GM23338 (cell line): ENCODE results near the gene SLC6A19. TPM values are rescaled to one million over a fixed set of nuclear protein-coding genes. Genes with fewer than 3 reads are reported as not detected.

Experiments used
- ATAC-seq: fragments of 200-7000 bp; cut with Tn5 transposase; 3 replicates; pipeline ENCODE4 v1.9.1; 2020
- DNase-seq: peaks from one replicate; pipeline ENCODE4 v3.0.0-alpha.2; 2015; ENCODE audit warnings: low spot score
- H2AFZ ChIP-seq: fragments of 200-600 bp; sonication (generic); 2 replicates; pipeline ENCODE4 v1.8.0; 2016; ENCODE audit warnings: antibody characterized with exemption, mild to moderate bottlenecking, moderate library complexity
- H3F3A ChIP-seq: fragments of 200-600 bp; sonication (generic); replicated peaks from 2 replicates; pipeline ENCODE4 v1.8.0; 2017; ENCODE audit warnings: antibody characterized with exemption, mixed run types, low read depth
- H3K27ac ChIP-seq: fragments of 200-600 bp; sonication (generic); 2 replicates; pipeline ENCODE4 v1.6.1; 2016; ENCODE audit warnings: low read depth
- H3K27me3 ChIP-seq: fragments of 200-600 bp; sonication (generic); 2 replicates; pipeline ENCODE4 v1.8.0; 2016; ENCODE audit warnings: mild to moderate bottlenecking, mixed run types, moderate library complexity; ENCODE audit not compliant: insufficient read depth
- H3K36me3 ChIP-seq: fragments of 200-600 bp; sonication (generic); 2 replicates; pipeline ENCODE4 v1.8.0; 2016; ENCODE audit warnings: mild to moderate bottlenecking; ENCODE audit not compliant: insufficient read depth
- H3K4me1 ChIP-seq: fragments of 200-600 bp; sonication (generic); 2 replicates; pipeline ENCODE4 v1.8.0; 2016; ENCODE audit warnings: mild to moderate bottlenecking, moderate library complexity; ENCODE audit not compliant: insufficient read depth
- H3K4me2 ChIP-seq: fragments of 200-600 bp; sonication (generic); 2 replicates; pipeline ENCODE4 v1.7.1; 2017; ENCODE audit warnings: mixed run types
- H3K4me3 ChIP-seq: fragments of 200-600 bp; sonication (generic); 2 replicates; pipeline ENCODE4 v1.6.1; 2016; ENCODE audit warnings: mixed run types
- H3K79me2 ChIP-seq: fragments of 200-600 bp; sonication (generic); replicated peaks from 2 replicates; pipeline ENCODE4 v1.8.0; 2017; ENCODE audit warnings: mild to moderate bottlenecking; ENCODE audit not compliant: insufficient read depth
- H3K9me2 ChIP-seq: fragments of 200-600 bp; sonication (generic); 2 replicates; pipeline ENCODE4 v1.8.0; 2017; ENCODE audit not compliant: insufficient read depth
- H4K20me1 ChIP-seq: fragments of 200-600 bp; sonication (generic); replicated peaks from 2 replicates; pipeline ENCODE4 v1.8.0; 2017; ENCODE audit warnings: mild to moderate bottlenecking; ENCODE audit not compliant: insufficient read depth
- H3K27ac Mint-ChIP-seq: 2 replicates; pipeline ENCODE4 v1.8.0; 2020; ENCODE audit warnings: inconsistent platforms, mild to moderate bottlenecking, moderate library complexity, mixed read lengths
- H3K27me3 Mint-ChIP-seq: 3 replicates; pipeline ENCODE4 v1.8.0; 2022; ENCODE audit warnings: low read depth, mild to moderate bottlenecking, moderate library complexity, mixed read lengths, inconsistent platforms; ENCODE audit not compliant: insufficient read depth, poor library complexity
- H3K36me3 Mint-ChIP-seq: 3 replicates; pipeline ENCODE4 v1.8.0; 2021; ENCODE audit warnings: low read depth, mild to moderate bottlenecking, inconsistent platforms, moderate library complexity, mixed read lengths
- H3K4me1 Mint-ChIP-seq: 3 replicates; pipeline ENCODE4 v1.8.0; 2020; ENCODE audit warnings: mild to moderate bottlenecking, inconsistent platforms, mixed read lengths
- H3K4me3 Mint-ChIP-seq: 3 replicates; pipeline ENCODE4 v1.8.0; 2021; ENCODE audit warnings: moderate library complexity, mild to moderate bottlenecking, inconsistent platforms, mixed read lengths
- H3K9me3 Mint-ChIP-seq: 3 replicates; pipeline ENCODE4 v1.8.0; 2020; ENCODE audit warnings: moderate library complexity, mild to moderate bottlenecking, inconsistent platforms, mixed read lengths
- CREB1 ChIP-seq: fragments of 250-450 bp; sonication (Bioruptor Pico); IDR thresholded peaks from 2 replicates; pipeline ENCODE4 v1.5.0; 2020; ENCODE audit warnings: low read depth, mild to moderate bottlenecking, moderate library complexity
- CTCF ChIP-seq, 2 experiments: fragments of 200-600 bp in 1 of 2; sonication (generic) in 1 of 2; conservative IDR thresholded peaks; 2 replicates each; pipeline versions ENCODE4 v1.5.1 to v1.6.1; 2016 to 2017; ENCODE audit warnings: antibody characterized with exemption in 2 of 2, low read depth in 2 of 2, mild to moderate bottlenecking in 2 of 2, moderate library complexity in 1 of 2
- EZH2 ChIP-seq: fragments of 200-600 bp; sonication (generic); IDR thresholded peaks from one replicate; pipeline ENCODE4 v1.8.0; 2017; ENCODE audit warnings: antibody characterized with exemption, mild to moderate bottlenecking, low read depth; ENCODE audit not compliant: unreplicated experiment
- JUNB ChIP-seq: IDR thresholded peaks from one replicate; pipeline ENCODE4 v1.6.1; 2016; ENCODE audit warnings: antibody characterized with exemption; ENCODE audit not compliant: unreplicated experiment
- POLR2AphosphoS5 ChIP-seq: IDR thresholded peaks from 2 replicates; pipeline ENCODE4 v1.6.1; 2016; ENCODE audit warnings: antibody characterized with exemption, low read depth
- REST ChIP-seq: IDR thresholded peaks from one replicate; pipeline ENCODE4 v1.6.1; 2018; ENCODE audit warnings: antibody characterized with exemption; ENCODE audit not compliant: unreplicated experiment
- STAT1 ChIP-seq: IDR thresholded peaks from one replicate; pipeline ENCODE4 v1.6.1; 2016; ENCODE audit warnings: antibody characterized with exemption; ENCODE audit not compliant: unreplicated experiment
- ZNF114 ChIP-seq: fragments of 250-450 bp; sonication (Bioruptor Pico); IDR thresholded peaks from 2 replicates; pipeline ENCODE4 v1.5.0; 2020; ENCODE audit warnings: mild to moderate bottlenecking, moderate library complexity
- ZNF462 ChIP-seq: fragments of 250-450 bp; sonication (Bioruptor Pico); IDR thresholded peaks from 2 replicates; pipeline ENCODE4 v1.5.0; 2020; ENCODE audit warnings: mild to moderate bottlenecking, moderate library complexity
- polyA plus RNA-seq: library from polyadenylated mRNA; unstranded; fragments of >200 nt; fragmentation: Nextera tagmentation; extraction: Ambion mirVana; gene quantifications from 2 replicates; pipeline ENCODE4 v1.2.1, GENCODE V29; 2016
- total RNA-seq: library from RNA; depleted of rRNA; stranded (reverse); fragments of >200 nt; shearing (Covaris generic); gene quantifications from 2 replicates; pipeline ENCODE4 v1.2.3, GENCODE V29; 2014

The SLC6A19 gene
- total and polyA plus RNA-seq, 2 experiments from 2014 or later = not detected

- TF ChIP-seq ZNF462 (CRISPR knock-in tag) (no peak), CREB1 (no peak), POLR2AphosphoS5 (no peak), JUNB (no peak), CTCF (conservative IDR thresholded peaks at IDR 0.05; ENCODE audit: low read depth in 2 of 2) (no peak)
Measured at GRCh38 chr5:1224631-1225030, 23.2 kb downstream of the SLC6A19 start (continued).

GRCh38 chr5:1225081-1225480, 23.7 kb downstream of the SLC6A19 start, which contains the start of gene SLC6A18:
Gene SLC6A18, plus strand, starts transcription at chr5:1225381. Its CDS starts 97 bp downstream, at chr5:1225478.
- Histone ChIP-seq H3F3A (peaks cover 10% of the 10 kb centered on the region), H3K4me3 (no peak within 1 kb of the TSS), H3K9me2 (peaks cover 4% of the 10 kb centered on the region; the same call in 1 of the 2 replicates), H3K4me1 (no peaks in the 10 kb centered on the region), H3K4me2 (no peak within 1 kb of the TSS), H3K36me3 (no peaks in the 10 kb centered on the region), H4K20me1 (no peaks in the 10 kb centered on the region), H3K79me2 (no peaks in the 10 kb centered on the region), H2AFZ (no peak within 1 kb of the TSS), H3K27me3 (no peaks in the 10 kb centered on the region), H3K27ac (no peak within 1 kb of the TSS)
- Mint-ChIP-seq H3K4me3 (no peak within 1 kb of the TSS), H3K4me1 (peaks cover 18% of the 10 kb centered on the region), H3K36me3 (no peaks in the 10 kb centered on the region), H3K27ac (peak within 1 kb of the TSS; percentile 65; the same call in 1 of the 2 replicates), H3K9me3 (no peaks in the 10 kb centered on the region; the same call in 1 of the 3 replicates), H3K27me3 (peaks cover 13% of the 10 kb centered on the region)
- ATAC-seq (no peak), DNase-seq (no peak)
- TF ChIP-seq STAT1 (no peak), ZNF114 (CRISPR knock-in tag) (no peak), REST (no peak), EZH2 (no peak), CTCF (conservative IDR thresholded peaks at IDR 0.05; ENCODE audit: low read depth in 2 of 2) (no peak), JUNB (no peak)
